ENCODE results near the gene C1QTNF5. TPM values are rescaled to one million over a fixed set of nuclear protein-coding genes. Genes with fewer than 3 reads are reported as not detected.

C1QTNF5 gene
- total and polyA plus RNA-seq, 3 experiments from 2014 or later: not detected

GRCh38 chr11:119336744-119337469 lies 3.8 kb downstream of the C1QTNF5 start:
- Mint-ChIP-seq H3K36me3 (peaks cover 0 to 20% (median 4%) of the 10 kb centered on the region in 3 donors), H3K27me3 (peaks cover 22 to 25% of the 10 kb centered on the region in 2 donors), H3K4me1 (peaks cover 32 to 61% (median 53%) of the 10 kb centered on the region in 3 donors), H3K27ac (peak overlapping the region in 2 of 8 donors; percentile 43 to 83), H3K4me3 (peak overlapping the region in 6 of 7 donors; percentile 50 to 100 (median 87)), H3K9me3 (no peaks in the 10 kb centered on the region)
- H3K27me3 ChIP-seq (ENCODE audit: insufficient read depth, low read length, poor library complexity, severe bottlenecking): peaks cover 33% of the 10 kb centered on the region
- DNase-seq: no peak
- H3K36me3 ChIP-seq (ENCODE audit: insufficient read depth, low read length): no peaks in the 10 kb centered on the region
- ChIA-PET CTCF (interaction anchor here (0.6 to 2.3 kb wide), 6 partner anchors 9 to 532 kb away, joined by 3 to 23 read pairs (median 6); partner anchors contain the start of gene MFRP), POLR2A (interaction anchor here (1.3 kb wide), 1 partner anchor 11 kb away, joined by 4 read pairs; no protein-coding TSS in a partner anchor)
- H3K27ac ChIP-seq (ENCODE audit: low read depth, low read length): no peak overlapping the region
- H3K4me3 ChIP-seq (ENCODE audit: low read length): no peak overlapping the region
- H3K9me3 ChIP-seq (ENCODE audit: low read length): no peaks in the 10 kb centered on the region
- peaks cover 14% of the 10 kb centered on the region for H3K4me1 ChIP-seq (ENCODE audit: insufficient read depth, low read length)

- Mint-ChIP-seq H3K27ac (peak overlapping the region in 6 of 8 donors; percentile 16 to 99 (median 88)), H3K4me3 (peak overlapping the region; percentile 90 to 100 (median 98)), H3K9me3 (no peaks in the 10 kb centered on the region), H3K36me3 (peaks cover 0 to 20% (median 4%) of the 10 kb centered on the region in 3 donors), H3K27me3 (peaks cover 16% of the 10 kb centered on the region in 2 donors), H3K4me1 (peaks cover 30 to 55% (median 48%) of the 10 kb centered on the region in 3 donors)
- no peaks in the 10 kb centered on the region for H3K36me3 ChIP-seq (ENCODE audit: insufficient read depth, low read length)
- no peak overlapping the region for H3K27ac ChIP-seq (ENCODE audit: low read depth, low read length)
- CTCF ChIA-PET: interaction anchor here (1.7 to 2.4 kb wide), 3 partner anchors 10 to 14 kb away, joined by 6 to 10 read pairs (median 6); no protein-coding TSS in a partner anchor
- no peak overlapping the region for H3K4me3 ChIP-seq (ENCODE audit: low read length)
- POLR2A ChIA-PET: interaction anchor here (0.9 kb wide), 1 partner anchor 14 kb away, joined by 3 read pairs; no protein-coding TSS in a partner anchor
- H3K27me3 ChIP-seq (ENCODE audit: insufficient read depth, low read length, poor library complexity, severe bottlenecking): peaks cover 22% of the 10 kb centered on the region
- H3K9me3 ChIP-seq (ENCODE audit: low read length): no peaks in the 10 kb centered on the region
- no peak for DNase-seq
- peaks cover 14% of the 10 kb centered on the region for H3K4me1 ChIP-seq (ENCODE audit: insufficient read depth, low read length)
These were observed 4.8 kb downstream of the C1QTNF5 start for GRCh38 chr11:119335655-119336543.

- peak overlapping the region; percentile 90 to 100 (median 98) for H3K4me3 Mint-ChIP-seq
- H3K9me3 ChIP-seq (ENCODE audit: low read length): no peaks in the 10 kb centered on the region
- H3K4me3 ChIP-seq (ENCODE audit: low read length): peak overlapping the region; percentile 88
- H3K27ac ChIP-seq (ENCODE audit: low read depth, low read length): peak overlapping the region; percentile 79
- H3K9me3 Mint-ChIP-seq: no peaks in the 10 kb centered on the region
- H3K27me3 ChIP-seq (ENCODE audit: insufficient read depth, low read length, poor library complexity, severe bottlenecking): peaks cover 15% of the 10 kb centered on the region
- H3K27ac Mint-ChIP-seq: peak overlapping the region; percentile 90 to 99 (median 98)
- peaks cover 28 to 53% (median 46%) of the 10 kb centered on the region in 3 donors for H3K4me1 Mint-ChIP-seq
- peaks cover 14 to 18% of the 10 kb centered on the region in 2 donors for H3K27me3 Mint-ChIP-seq
- H3K36me3 ChIP-seq (ENCODE audit: insufficient read depth, low read length): no peaks in the 10 kb centered on the region
- H3K4me1 ChIP-seq (ENCODE audit: insufficient read depth, low read length): peaks cover 14% of the 10 kb centered on the region
- H3K36me3 Mint-ChIP-seq: peaks cover 0 to 20% (median 4%) of the 10 kb centered on the region in 3 donors
- ChIA-PET POLR2A (interaction anchor here (0.9 kb wide), 1 partner anchor 14 kb away, joined by 3 read pairs; no protein-coding TSS in a partner anchor), CTCF (interaction anchor here (1.7 to 2.4 kb wide), 3 partner anchors 10 to 13 kb away, joined by 6 to 10 read pairs (median 6); no protein-coding TSS in a partner anchor)
- no peak for DNase-seq
These were observed 5.5 kb downstream of the C1QTNF5 start for GRCh38 chr11:119335091-119335654.

- peak within 1 kb of the TSS; percentile 90 to 99 (median 98) for H3K27ac Mint-ChIP-seq
- peak; percentile 88 to 95 (median 93) for DNase-seq
- peaks cover 10% of the 10 kb centered on the region for H3K27me3 ChIP-seq (ENCODE audit: insufficient read depth, low read length, poor library complexity, severe bottlenecking)
- H3K9me3 ChIP-seq (ENCODE audit: low read length): no peaks in the 10 kb centered on the region
- peaks cover 12 to 17% of the 10 kb centered on the region in 2 donors for H3K27me3 Mint-ChIP-seq
- no peaks in the 10 kb centered on the region for H3K9me3 Mint-ChIP-seq
- peaks cover 0 to 20% (median 4%) of the 10 kb centered on the region in 3 donors for H3K36me3 Mint-ChIP-seq
- CTCF ChIA-PET: interaction anchor here (0.7 to 2.4 kb wide), 3 partner anchors 9 to 13 kb away, joined by 4 to 10 read pairs (median 6); no protein-coding TSS in a partner anchor
- POLR2A ChIA-PET: interaction anchor here (0.6 kb wide), 1 partner anchor 316 kb away, joined by 3 read pairs; the partner anchor contains the start of genes RPS25 and TRAPPC4
- peaks cover 26 to 52% (median 45%) of the 10 kb centered on the region in 3 donors for H3K4me1 Mint-ChIP-seq
- peak within 1 kb of the TSS; percentile 79 for H3K27ac ChIP-seq (ENCODE audit: low read depth, low read length)
- peak within 1 kb of the TSS; percentile 88 for H3K4me3 ChIP-seq (ENCODE audit: low read length)
- H3K36me3 ChIP-seq (ENCODE audit: insufficient read depth, low read length): no peaks in the 10 kb centered on the region
- H3K4me3 Mint-ChIP-seq: peak within 1 kb of the TSS; percentile 90 to 100 (median 98)
- peaks cover 14% of the 10 kb centered on the region for H3K4me1 ChIP-seq (ENCODE audit: insufficient read depth, low read length)
These were observed 6.3 kb downstream of the C1QTNF5 start, which contains the start of gene RNF26 for GRCh38 chr11:119334174-119334930. Gene RNF26, plus strand, starts transcription at chr11:119334527. Its CDS starts 596 bp downstream, at chr11:119335123.

- no peak for DNase-seq
- no peak overlapping the region for H3K27ac ChIP-seq (ENCODE audit: low read depth, low read length)
- POLR2A ChIA-PET: no interaction called here
- Mint-ChIP-seq H3K4me3 (peak overlapping the region in 4 of 7 donors; percentile 65 to 99 (median 76)), H3K27ac (peak overlapping the region in 3 of 8 donors; percentile 85 to 92 (median 88)), H3K4me1 (peaks cover 19 to 37% (median 34%) of the 10 kb centered on the region in 3 donors), H3K27me3 (peaks cover 6 to 8% of the 10 kb centered on the region in 2 donors), H3K9me3 (no peaks in the 10 kb centered on the region), H3K36me3 (peaks cover 0 to 19% (median 0%) of the 10 kb centered on the region in 3 donors)
- H3K36me3 ChIP-seq (ENCODE audit: insufficient read depth, low read length): no peaks in the 10 kb centered on the region
- H3K9me3 ChIP-seq (ENCODE audit: low read length): no peaks in the 10 kb centered on the region
- no peak overlapping the region for H3K4me3 ChIP-seq (ENCODE audit: low read length)
- H3K27me3 ChIP-seq (ENCODE audit: insufficient read depth, low read length, poor library complexity, severe bottlenecking): no peaks in the 10 kb centered on the region
- H3K4me1 ChIP-seq (ENCODE audit: insufficient read depth, low read length): peaks cover 10% of the 10 kb centered on the region
- CTCF ChIA-PET: interaction anchor here (1.6 to 2.6 kb wide), 2 partner anchors 9 to 12 kb away, joined by 3 to 15 read pairs; no protein-coding TSS in a partner anchor
These were observed 8.4 kb downstream of the C1QTNF5 start for GRCh38 chr11:119332111-119332765.

GRCh38 chr11:119330237-119330636 lies 10.4 kb downstream of the C1QTNF5 start:
- peaks cover 0 to 6% (median 0%) of the 10 kb centered on the region in 3 donors for H3K36me3 Mint-ChIP-seq
- CTCF ChIA-PET: no interaction called here
- H3K27ac Mint-ChIP-seq: no peak overlapping the region

More at GRCh38 chr11:119330237-119330636, 10.4 kb downstream of the C1QTNF5 start:
- Histone ChIP-seq H3K36me3 (ENCODE audit: insufficient read depth, low read length) (no peaks in the 10 kb centered on the region), H3K27ac (ENCODE audit: low read depth, low read length) (no peak overlapping the region), H3K9me3 (ENCODE audit: low read length) (no peaks in the 10 kb centered on the region), H3K4me3 (ENCODE audit: low read length) (no peak overlapping the region), H3K27me3 (ENCODE audit: insufficient read depth, low read length, poor library complexity, severe bottlenecking) (no peaks in the 10 kb centered on the region), H3K4me1 (ENCODE audit: insufficient read depth, low read length) (peaks cover 6% of the 10 kb centered on the region)
- no peaks in the 10 kb centered on the region for H3K9me3 Mint-ChIP-seq
- H3K27me3 Mint-ChIP-seq: peaks cover 6 to 8% of the 10 kb centered on the region in 2 donors
- POLR2A ChIA-PET: no interaction called here
- peak overlapping the region in 1 of 7 donors; percentile 35 for H3K4me3 Mint-ChIP-seq
- DNase-seq: no peak
- peaks cover 15 to 22% (median 20%) of the 10 kb centered on the region in 3 donors for H3K4me1 Mint-ChIP-seq

Measured in CD8-positive, alpha-beta memory T cell (primary cell).